CD8-positive, alpha-beta memory T cell (primary cell): Measurements from ENCODE around the gene NELL2. TPM values are rescaled to one million over a fixed set of nuclear protein-coding genes. Genes with fewer than 3 reads are reported as not detected.

Experiments used
- CTCF ChIA-PET: fragments of 350-600 bp; sonication (Branson Sonifier 250); formaldehyde crosslinking; loops from one replicate; lab custom pipeline; 2021; ENCODE audit warnings: antibody characterized with exemption; lab: Charles Lee
- POLR2A ChIA-PET: fragments of 350-600 bp; sonication (Branson Sonifier 250); formaldehyde crosslinking; loops from one replicate; lab custom pipeline; 2021; ENCODE audit warnings: antibody characterized with exemption; lab: Charles Lee
- DNase-seq, 5 donors: peaks; one replicate each; pipeline versions ENCODE4 v3.0.0 to v3.0.0-alpha.2; 2020 to 2022; ENCODE audit warnings: mixed read lengths in 1 of 5
- H3K27ac ChIP-seq: one replicate; pipeline ENCODE4 v1.7.0; 2013; ENCODE audit warnings: low read depth, mild to moderate bottlenecking, low read length, moderate library complexity
- H3K27me3 ChIP-seq: 2 replicates; pipeline ENCODE4 v1.7.0; 2013; ENCODE audit warnings: low read length, mild to moderate bottlenecking; ENCODE audit not compliant: insufficient read depth, poor library complexity, severe bottlenecking
- H3K36me3 ChIP-seq: 2 replicates; pipeline ENCODE4 v1.7.0; 2013; ENCODE audit warnings: mild to moderate bottlenecking, low read length, moderate library complexity; ENCODE audit not compliant: insufficient read depth
- H3K4me1 ChIP-seq: 2 replicates; pipeline ENCODE4 v1.7.0; 2013; ENCODE audit warnings: mild to moderate bottlenecking, low read length, moderate library complexity; ENCODE audit not compliant: insufficient read depth
- H3K4me3 ChIP-seq: 2 replicates; pipeline ENCODE4 v1.7.0; 2013; ENCODE audit warnings: mild to moderate bottlenecking, low read length
- H3K9me3 ChIP-seq: 2 replicates; pipeline ENCODE4 v1.7.0; 2013; ENCODE audit warnings: mild to moderate bottlenecking, low read length
- H3K27ac Mint-ChIP-seq, 8 donors: one replicate each; pipeline ENCODE4 v1.8.0; 2020 to 2021; ENCODE audit warnings: mixed read lengths in 8 of 8, mild to moderate bottlenecking in 6 of 8, inconsistent platforms in 3 of 8, moderate library complexity in 3 of 8
- H3K27me3 Mint-ChIP-seq, 2 donors: one replicate each; pipeline ENCODE4 v1.8.0; 2020 to 2021; ENCODE audit warnings: mixed read lengths in 2 of 2, mild to moderate bottlenecking in 1 of 2, moderate library complexity in 1 of 2
- H3K36me3 Mint-ChIP-seq, 3 donors: one replicate each; pipeline ENCODE4 v1.8.0; 2020 to 2021; ENCODE audit warnings: mixed read lengths in 3 of 3, inconsistent platforms in 1 of 3, mild to moderate bottlenecking in 1 of 3
- H3K4me1 Mint-ChIP-seq, 3 donors: one replicate each; pipeline ENCODE4 v1.8.0; 2020 to 2021; ENCODE audit warnings: mixed read lengths in 3 of 3, inconsistent platforms in 1 of 3, mild to moderate bottlenecking in 1 of 3
- H3K4me3 Mint-ChIP-seq, 7 donors: one replicate each; pipeline ENCODE4 v1.8.0; 2020 to 2021; ENCODE audit warnings: mixed read lengths in 7 of 7, mild to moderate bottlenecking in 6 of 7, moderate library complexity in 4 of 7, inconsistent platforms in 2 of 7
- H3K9me3 Mint-ChIP-seq, 5 donors: one replicate each; pipeline ENCODE4 v1.8.0; 2020 to 2022; ENCODE audit warnings: mixed read lengths in 5 of 5, mild to moderate bottlenecking in 3 of 5, moderate library complexity in 2 of 5, inconsistent platforms in 1 of 5
- polyA plus RNA-seq: library from polyadenylated mRNA; unstranded; fragments of 300-500 nt; fragmentation: Illumina TruSeq; gene quantifications from one replicate; pipeline ENCODE4 v1.2.3, GENCODE V29; 2021
- total RNA-seq, 2 experiments: library from RNA; stranded (reverse); gene quantifications; one replicate each; pipeline ENCODE4 v1.2.3, GENCODE V29; 2021

Gene NELL2
- total and polyA plus RNA-seq, 3 experiments from 2014 or later: 60.2 to 203 (median 67.0) TPM

- Histone ChIP-seq H3K4me1 (peaks cover 50% of the 10 kb centered on the region), H3K27ac (no peak overlapping the region), H3K27me3 (no peaks in the 10 kb centered on the region), H3K4me3 (no peak overlapping the region), H3K9me3 (no peaks in the 10 kb centered on the region), H3K36me3 (no peaks in the 10 kb centered on the region)
- Mint-ChIP-seq H3K27me3 (no peaks in the 10 kb centered on the region), H3K27ac (peak overlapping the region in 6 of 8 donors; percentile 2 to 71 (median 44)), H3K4me3 (peak overlapping the region in 6 of 7 donors; percentile 5 to 43 (median 32)), H3K36me3 (peaks cover 5 to 26% (median 17%) of the 10 kb centered on the region in 3 donors), H3K9me3 (peaks cover 0 to 2% (median 0%) of the 10 kb centered on the region in 5 donors), H3K4me1 (peaks cover 57 to 84% (median 81%) of the 10 kb centered on the region in 3 donors)
- ChIA-PET CTCF (interaction anchor here (1.0 kb wide), 1 partner anchor 56 kb away, joined by 3 read pairs; the partner anchor contains the start of gene NELL2), POLR2A (no interaction called here)
- DNase-seq: no peak
These were observed 56.2 kb downstream of the NELL2 start for GRCh38 chr12:44819884-44820283.

DNA sequence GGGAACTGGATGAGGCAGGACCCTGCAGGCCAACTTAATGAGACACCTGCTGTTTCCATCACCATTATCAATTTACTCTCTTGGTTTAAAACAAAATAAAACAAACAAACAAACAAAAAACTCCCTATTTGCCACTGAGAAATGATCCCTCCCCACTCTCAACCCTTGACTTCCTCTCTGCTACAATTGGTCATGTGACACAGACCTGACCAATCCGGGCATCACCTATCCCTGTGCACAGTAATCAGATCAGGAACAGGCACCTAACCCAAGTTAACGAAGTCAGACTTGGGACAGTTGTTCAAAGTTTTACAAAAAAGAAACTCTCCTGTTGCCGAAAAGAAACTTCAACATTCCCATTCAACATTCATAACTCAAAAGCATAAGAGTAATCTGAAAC lies 58.4 kb downstream of the NELL2 start:
- Histone ChIP-seq H3K4me3 (no peak overlapping the region), H3K27me3 (no peaks in the 10 kb centered on the region), H3K36me3 (no peaks in the 10 kb centered on the region), H3K9me3 (no peaks in the 10 kb centered on the region), H3K4me1 (peaks cover 54% of the 10 kb centered on the region), H3K27ac (no peak overlapping the region)
- H3K27me3 Mint-ChIP-seq: no peaks in the 10 kb centered on the region
- H3K9me3 Mint-ChIP-seq: peaks cover 0 to 2% (median 0%) of the 10 kb centered on the region in 5 donors
- ChIA-PET CTCF (interaction anchor here (1.3 kb wide), 1 partner anchor 56 kb away, joined by 4 read pairs; no protein-coding TSS in a partner anchor), POLR2A (interaction anchor here (0.5 kb wide), 1 partner anchor 50 kb away, joined by 5 read pairs; no protein-coding TSS in a partner anchor)
- peak overlapping the region in 5 of 7 donors; percentile 8 to 70 (median 21) for H3K4me3 Mint-ChIP-seq
- H3K27ac Mint-ChIP-seq: peak overlapping the region in 5 of 8 donors; percentile 37 to 73 (median 57)
- peaks cover 61 to 83% (median 82%) of the 10 kb centered on the region in 3 donors for H3K4me1 Mint-ChIP-seq
- H3K36me3 Mint-ChIP-seq: peaks cover 3 to 27% (median 21%) of the 10 kb centered on the region in 3 donors
- no peak for DNase-seq

GRCh38 chr12:44816446-44817017 lies 59.6 kb downstream of the NELL2 start:
- Histone ChIP-seq H3K4me3 (no peak overlapping the region), H3K4me1 (peaks cover 46% of the 10 kb centered on the region), H3K36me3 (no peaks in the 10 kb centered on the region), H3K9me3 (no peaks in the 10 kb centered on the region), H3K27ac (no peak overlapping the region), H3K27me3 (no peaks in the 10 kb centered on the region)
- H3K4me1 Mint-ChIP-seq: peaks cover 67 to 88% (median 88%) of the 10 kb centered on the region in 3 donors
- DNase-seq: no peak
- peak overlapping the region in 2 of 7 donors; percentile 4 to 20 for H3K4me3 Mint-ChIP-seq
- CTCF ChIA-PET: interaction anchor here (0.8 to 2.6 kb wide), 2 partner anchors 41 to 59 kb away, joined by 4 to 29 read pairs; partner anchors contain the start of gene NELL2
- peaks cover 0 to 2% (median 0%) of the 10 kb centered on the region in 5 donors for H3K9me3 Mint-ChIP-seq
- peaks cover 3 to 30% (median 21%) of the 10 kb centered on the region in 3 donors for H3K36me3 Mint-ChIP-seq
- no peaks in the 10 kb centered on the region for H3K27me3 Mint-ChIP-seq
- POLR2A ChIA-PET: no interaction called here
- H3K27ac Mint-ChIP-seq: peak overlapping the region in 3 of 8 donors; percentile 5 to 10 (median 10)

GRCh38 chr12:44812062-44812461 lies 64.1 kb downstream of the NELL2 start:
- H3K9me3 ChIP-seq: no peaks in the 10 kb centered on the region
- ChIA-PET POLR2A (interaction anchor here (1.3 to 2.2 kb wide), 4 partner anchors 35 to 65 kb away, joined by 5 to 8 read pairs (median 6); partner anchors contain the start of gene NELL2), CTCF (interaction anchor here (0.7 to 5.5 kb wide), 17 partner anchors 11 to 119 kb away, joined by 3 to 90 read pairs (median 5); partner anchors contain the start of gene NELL2)
- DNase-seq: peak in 4 of 5 donors; percentile 33 to 67 (median 54)
- H3K4me1 Mint-ChIP-seq: peaks cover 42 to 63% (median 60%) of the 10 kb centered on the region in 3 donors
- no peaks in the 10 kb centered on the region for H3K36me3 ChIP-seq
- H3K4me3 Mint-ChIP-seq: no peak overlapping the region
- peaks cover 19% of the 10 kb centered on the region for H3K4me1 ChIP-seq
- H3K27ac Mint-ChIP-seq: peak overlapping the region in 4 of 8 donors; percentile 15 to 75 (median 36)
- no peaks in the 10 kb centered on the region for H3K9me3 Mint-ChIP-seq
- no peaks in the 10 kb centered on the region for H3K27me3 Mint-ChIP-seq
- H3K4me3 ChIP-seq: no peak overlapping the region
- no peak overlapping the region for H3K27ac ChIP-seq
- peaks cover 6 to 30% (median 7%) of the 10 kb centered on the region in 3 donors for H3K36me3 Mint-ChIP-seq
- no peaks in the 10 kb centered on the region for H3K27me3 ChIP-seq

- Mint-ChIP-seq H3K27ac (no peak overlapping the region), H3K27me3 (no peaks in the 10 kb centered on the region), H3K4me3 (no peak overlapping the region), H3K4me1 (peaks cover 14 to 38% (median 35%) of the 10 kb centered on the region in 3 donors), H3K36me3 (peaks cover 4 to 21% (median 4%) of the 10 kb centered on the region in 3 donors), H3K9me3 (no peaks in the 10 kb centered on the region)
- Histone ChIP-seq H3K36me3 (no peaks in the 10 kb centered on the region), H3K4me3 (no peak overlapping the region), H3K27ac (no peak overlapping the region), H3K9me3 (no peaks in the 10 kb centered on the region), H3K4me1 (no peaks in the 10 kb centered on the region), H3K27me3 (no peaks in the 10 kb centered on the region)
- ChIA-PET CTCF (no interaction called here), POLR2A (no interaction called here)
- no peak for DNase-seq
These were observed 72.0 kb downstream of the NELL2 start for GRCh38 chr12:44804068-44804467.

- CTCF ChIA-PET: no interaction called here
- POLR2A ChIA-PET: no interaction called here
These were observed 80.1 kb downstream of the NELL2 start for GRCh38 chr12:44795970-44796369.

DNA sequence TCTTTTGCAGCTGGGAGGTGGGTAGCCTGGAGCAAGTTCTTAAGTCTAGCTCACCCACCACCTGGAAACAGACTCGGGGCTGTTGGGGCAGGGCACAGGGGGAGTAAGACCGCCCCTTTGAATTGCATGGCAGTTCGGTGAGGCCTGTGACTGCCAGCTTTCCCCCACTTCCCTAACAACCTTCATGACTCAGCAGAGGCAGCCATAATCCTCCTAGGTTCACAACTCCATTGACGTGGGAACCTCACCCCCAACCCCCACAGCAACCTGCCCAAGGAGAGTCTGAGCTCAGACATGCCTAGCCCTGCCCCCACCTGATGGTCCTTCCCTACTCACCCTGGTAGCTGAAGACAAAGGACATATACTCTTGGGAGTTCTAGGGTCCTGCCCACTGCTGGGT lies 87.4 kb downstream of the NELL2 start:
- Mint-ChIP-seq H3K4me3 (no peak overlapping the region), H3K9me3 (peaks cover 0 to 4% (median 2%) of the 10 kb centered on the region in 5 donors), H3K36me3 (peaks cover 19 to 27% (median 22%) of the 10 kb centered on the region in 3 donors), H3K27ac (no peak overlapping the region), H3K27me3 (peaks cover 0 to 1% of the 10 kb centered on the region in 2 donors), H3K4me1 (peaks cover 41 to 80% (median 77%) of the 10 kb centered on the region in 3 donors)
- H3K9me3 ChIP-seq: no peaks in the 10 kb centered on the region
- no peak overlapping the region for H3K27ac ChIP-seq
- no peaks in the 10 kb centered on the region for H3K36me3 ChIP-seq
- DNase-seq: no peak
- no peaks in the 10 kb centered on the region for H3K27me3 ChIP-seq
- no peaks in the 10 kb centered on the region for H3K4me1 ChIP-seq
- CTCF ChIA-PET: interaction anchor here (1.0 to 1.1 kb wide), 2 partner anchors 12 to 87 kb away, joined by 3 read pairs; partner anchors contain the start of gene NELL2
- no peak overlapping the region for H3K4me3 ChIP-seq
- POLR2A ChIA-PET: no interaction called here

More at GRCh38 chr12:44795970-44796369, 80.1 kb downstream of the NELL2 start:
- peaks cover 21 to 51% (median 46%) of the 10 kb centered on the region in 3 donors for H3K4me1 Mint-ChIP-seq
- no peak overlapping the region for H3K4me3 Mint-ChIP-seq
- Histone ChIP-seq H3K4me1 (no peaks in the 10 kb centered on the region), H3K27me3 (no peaks in the 10 kb centered on the region), H3K9me3 (no peaks in the 10 kb centered on the region), H3K27ac (no peak overlapping the region), H3K36me3 (no peaks in the 10 kb centered on the region), H3K4me3 (no peak overlapping the region)
- no peak for DNase-seq
- H3K27me3 Mint-ChIP-seq: peaks cover 0 to 1% of the 10 kb centered on the region in 2 donors
- peaks cover 6 to 13% (median 7%) of the 10 kb centered on the region in 3 donors for H3K36me3 Mint-ChIP-seq
- peaks cover 0 to 4% (median 0%) of the 10 kb centered on the region in 5 donors for H3K9me3 Mint-ChIP-seq
- no peak overlapping the region for H3K27ac Mint-ChIP-seq
